ENCODE measurements around the gene HHAT.

- no peak for TF ChIP-seq CTCF (IDR thresholded peaks at IDR 0.05; ENCODE audit: extremely low read depth in 1 of 2, insufficient read depth in 1 of 2, low read depth in 1 of 2, low read length in 2 of 2)
- no peak for TF ChIP-seq FOS (IDR thresholded peaks at IDR 0.05; ENCODE audit: borderline replicate concordance, insufficient read depth, low read length)
- no peak for TF ChIP-seq POLR2A (IDR thresholded peaks at IDR 0.05; ENCODE audit: low read depth, low read length)
Measured at GRCh38 chr1:210677533-210677932, 348.8 kb downstream of the HHAT start.
